Mucosa of descending colon (tissue), 3 donors: ENCODE data around the gene PNPLA2. TPM values are rescaled to one million over a fixed set of nuclear protein-coding genes. Genes with fewer than 3 reads are reported as not detected.

Source experiments
- ATAC-seq: fragments of 200-7000 bp; cut with Tn5 transposase; one replicate; pipeline ENCODE4 v1.9.1; 2020; ENCODE audit warnings: mild to moderate bottlenecking, moderate library complexity
- DNase-seq, 3 donors: peaks; one replicate each; pipeline ENCODE4 v3.0.0-alpha.2; 2020
- H3K36me3 ChIP-seq: fragments of 200-600 bp; one replicate; pipeline ENCODE4 v1.8.0; 2021; ENCODE audit warnings: low read depth, mild to moderate bottlenecking
- H3K4me1 ChIP-seq: fragments of 200-600 bp; one replicate; pipeline ENCODE4 v1.8.0; 2021; ENCODE audit warnings: low read depth, mild to moderate bottlenecking
- H3K4me3 ChIP-seq: fragments of 200-600 bp; one replicate; pipeline ENCODE4 v1.8.0; 2021; ENCODE audit warnings: mild to moderate bottlenecking
- H3K9me3 ChIP-seq: fragments of 200-600 bp; one replicate; pipeline ENCODE4 v1.8.0; 2021; ENCODE audit warnings: mild to moderate bottlenecking
- intact Hi-C, 2 donors: fragments of 100-400 bp; cut with DNase I in 1 of 2; cut with micrococcal nuclease in 1 of 2; formaldehyde crosslinking; loops; one replicate each; pipeline versions ENCODE4 v1.11.0 to v1.11.1; 2022; cut with DNase I, micrococcal nuclease
- total RNA-seq, 3 donors: library from RNA; stranded (reverse); fragmentation: NEBNext Ultra II Directional in 2 of 3; extraction: Animal tissue kit (Norgen Biotek cat#: 25700) in 2 of 3; gene quantifications; one replicate each; pipeline versions ENCODE4 v1.2.1 to v1.2.4, GENCODE V29; 2021 to 2023
- TF ChIP-seq, protein P1 (sequence below): fragments of 200-600 bp; IDR thresholded peaks from one replicate; pipeline ENCODE4 v1.8.0; 2022; ENCODE audit warnings: antibody characterized with exemption, mild to moderate bottlenecking
- donor health status: DM: no; HTN: no; CAD: no; lungs with moderate emphysema.
- donor health status: DM: no; HTN: no; CAD: no.
- donor health status: DM: no; HTN: yes; CAD: no.

Gene PNPLA2
- total RNA-seq, 3 donors from 2014 or later, result 138 to 253 (median 167) TPM

DNA sequence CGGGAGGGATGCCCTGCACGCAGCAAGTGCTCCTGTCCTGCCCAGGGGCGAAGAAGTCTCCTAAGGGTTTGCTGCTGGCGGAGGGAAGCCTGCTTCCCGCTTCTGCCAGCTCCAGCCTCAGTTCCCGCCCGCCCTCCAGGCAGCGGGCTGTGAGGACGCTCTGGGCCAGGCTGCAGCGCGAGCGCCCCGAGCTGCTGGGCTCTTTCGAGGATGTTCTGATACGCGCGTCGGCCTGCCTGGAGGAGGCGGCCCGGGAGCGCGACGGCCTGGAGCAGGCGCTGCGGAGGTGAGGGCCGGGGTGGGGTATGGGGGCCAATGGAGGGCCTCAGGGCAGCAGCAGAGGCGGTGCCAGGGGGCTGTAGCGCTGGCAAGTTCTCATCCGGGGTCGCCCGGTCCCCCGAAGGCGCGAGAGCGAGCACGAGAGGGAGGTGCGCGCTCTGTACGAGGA, 11.2 kb downstream of the PNPLA2 start:
- DNase-seq, result no peak
- H3K36me3 ChIP-seq, result no peaks in the 10 kb centered on the region
- intact Hi-C loops, result no loop called here
- no peak for ATAC-seq
- no peaks in the 10 kb centered on the region for H3K9me3 ChIP-seq
- H3K4me1 ChIP-seq, result peaks cover 68% of the 10 kb centered on the region
- TF ChIP-seq, protein P1, sequence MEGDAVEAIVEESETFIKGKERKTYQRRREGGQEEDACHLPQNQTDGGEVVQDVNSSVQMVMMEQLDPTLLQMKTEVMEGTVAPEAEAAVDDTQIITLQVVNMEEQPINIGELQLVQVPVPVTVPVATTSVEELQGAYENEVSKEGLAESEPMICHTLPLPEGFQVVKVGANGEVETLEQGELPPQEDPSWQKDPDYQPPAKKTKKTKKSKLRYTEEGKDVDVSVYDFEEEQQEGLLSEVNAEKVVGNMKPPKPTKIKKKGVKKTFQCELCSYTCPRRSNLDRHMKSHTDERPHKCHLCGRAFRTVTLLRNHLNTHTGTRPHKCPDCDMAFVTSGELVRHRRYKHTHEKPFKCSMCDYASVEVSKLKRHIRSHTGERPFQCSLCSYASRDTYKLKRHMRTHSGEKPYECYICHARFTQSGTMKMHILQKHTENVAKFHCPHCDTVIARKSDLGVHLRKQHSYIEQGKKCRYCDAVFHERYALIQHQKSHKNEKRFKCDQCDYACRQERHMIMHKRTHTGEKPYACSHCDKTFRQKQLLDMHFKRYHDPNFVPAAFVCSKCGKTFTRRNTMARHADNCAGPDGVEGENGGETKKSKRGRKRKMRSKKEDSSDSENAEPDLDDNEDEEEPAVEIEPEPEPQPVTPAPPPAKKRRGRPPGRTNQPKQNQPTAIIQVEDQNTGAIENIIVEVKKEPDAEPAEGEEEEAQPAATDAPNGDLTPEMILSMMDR, result no peak
- H3K4me3 ChIP-seq, result no peak overlapping the region

DNA sequence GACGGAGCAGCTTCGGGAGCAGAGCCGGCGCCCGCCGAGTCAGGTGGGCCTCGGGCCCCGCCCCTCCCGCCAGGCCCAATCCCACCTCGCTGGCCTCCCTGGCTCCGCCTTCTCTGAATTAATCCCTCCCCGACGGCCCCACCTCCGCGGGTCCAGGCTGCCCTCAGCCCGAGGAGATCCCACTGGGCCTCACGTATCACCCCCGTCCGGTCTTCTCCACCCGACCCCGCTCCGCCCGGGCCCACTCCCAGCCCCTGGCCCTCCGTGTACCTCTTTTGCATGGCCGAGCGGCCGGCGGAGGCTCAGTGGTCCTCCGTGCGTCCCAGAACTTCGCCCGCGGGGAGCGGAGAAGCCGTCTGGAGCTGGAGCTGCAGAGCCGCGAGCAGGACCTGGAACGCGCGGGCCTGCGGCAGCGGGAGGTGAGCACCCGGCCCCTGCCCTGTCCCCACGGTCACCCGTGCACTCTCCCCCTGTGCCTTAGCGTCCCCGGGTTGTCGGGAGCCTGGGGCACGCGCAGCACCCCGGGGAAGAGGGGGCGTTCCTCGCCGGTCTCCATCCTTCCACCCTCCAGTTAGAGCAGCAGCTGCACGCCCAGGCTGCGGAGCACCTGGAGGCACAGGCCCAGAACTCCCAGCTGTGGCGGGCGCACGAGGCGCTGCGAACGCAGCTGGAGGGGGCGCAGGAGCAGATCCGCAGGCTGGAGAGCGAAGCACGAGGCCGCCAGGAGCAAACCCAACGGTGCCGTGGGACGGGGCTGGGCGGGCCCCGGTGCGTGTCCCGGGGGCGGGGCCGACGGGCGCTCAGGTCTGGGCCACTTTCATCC, 11.8 kb downstream of the PNPLA2 start:
- ATAC-seq (no peak), DNase-seq (peak; percentile 79 to 91 (median 83))

DNA sequence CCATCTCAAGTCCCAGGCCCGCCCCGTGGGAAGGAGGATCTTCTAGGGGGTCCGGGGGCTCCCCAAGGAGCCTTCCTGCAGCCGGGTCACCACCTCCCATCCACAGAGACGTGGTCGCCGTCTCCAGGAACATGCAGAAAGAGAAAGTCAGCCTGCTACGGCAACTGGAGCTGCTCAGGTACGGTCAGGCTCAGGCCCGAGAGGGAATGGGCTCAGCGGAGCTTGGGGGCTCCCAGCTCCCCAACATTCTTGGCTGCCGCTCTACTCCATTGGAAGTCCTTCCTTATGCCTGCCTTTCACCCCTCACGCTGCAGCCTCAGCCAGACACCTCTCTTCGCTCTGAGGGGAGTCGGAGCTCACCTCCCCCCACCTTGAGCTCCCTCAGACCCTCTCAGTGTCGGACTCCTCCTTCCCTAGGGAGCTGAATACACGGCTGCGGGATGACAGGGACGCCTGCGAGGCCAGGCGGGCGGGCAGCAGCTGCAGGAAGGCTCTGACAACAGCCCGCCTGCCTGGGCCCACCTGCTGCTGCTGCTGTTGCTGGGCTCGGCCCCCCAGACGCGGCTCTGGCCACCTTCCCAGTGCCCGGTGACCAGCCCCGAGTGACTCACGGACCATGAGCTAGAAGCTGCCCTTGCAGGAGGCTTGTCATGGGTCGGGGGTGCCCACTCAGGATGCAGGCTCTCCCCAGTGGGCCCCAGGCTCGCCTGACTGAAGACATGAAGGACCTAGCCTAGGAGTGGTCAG, 12.6 kb downstream of the PNPLA2 start:
- ATAC-seq, result no peak
- intact Hi-C loops, result no loop called here
- no peak overlapping the region for H3K4me3 ChIP-seq
- no peaks in the 10 kb centered on the region for H3K9me3 ChIP-seq
- peak in 2 of 3 donors; percentile 50 to 63 for DNase-seq
- no peaks in the 10 kb centered on the region for H3K36me3 ChIP-seq
- peaks cover 58% of the 10 kb centered on the region for H3K4me1 ChIP-seq
- TF ChIP-seq, protein P1, result no peak

More for the DNA sequence above, 11.8 kb downstream of the PNPLA2 start:
- intact Hi-C loops, result no loop called here
- H3K4me3 ChIP-seq, result no peak overlapping the region
- H3K36me3 ChIP-seq, result no peaks in the 10 kb centered on the region
- peaks cover 65% of the 10 kb centered on the region for H3K4me1 ChIP-seq
- no peaks in the 10 kb centered on the region for H3K9me3 ChIP-seq
- TF ChIP-seq, protein P1, result no peak

DNA sequence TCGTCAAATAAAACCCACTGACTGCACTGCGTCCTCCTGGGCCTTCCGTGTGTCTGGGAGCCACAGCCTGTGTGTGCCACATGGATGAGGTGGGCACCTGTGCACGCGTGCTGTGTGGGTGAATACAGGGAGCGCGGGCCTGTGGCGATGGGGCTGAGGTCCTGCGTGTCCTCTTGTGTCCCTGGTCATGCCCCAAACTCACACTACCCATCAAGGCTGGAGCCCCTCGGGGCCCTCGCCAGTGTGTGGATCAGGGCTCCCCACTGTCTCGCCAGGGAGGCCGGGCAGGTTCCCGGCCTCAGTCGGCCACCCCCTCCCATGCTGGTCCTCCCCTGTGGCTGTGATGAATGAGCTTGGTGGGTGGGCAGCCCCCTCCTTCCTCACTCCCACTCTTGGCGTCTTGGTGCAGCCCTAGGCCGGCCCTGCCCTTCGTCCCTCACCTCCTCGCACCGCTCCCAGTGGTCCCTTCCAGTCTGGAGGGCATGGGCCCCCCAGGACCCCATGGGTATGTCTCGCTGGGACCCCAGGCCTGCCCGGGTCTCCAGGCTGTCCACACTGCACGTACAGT, 13.3 kb downstream of the PNPLA2 start:
- TF ChIP-seq, protein P1, result no peak
- intact Hi-C loops, result no loop called here
- H3K36me3 ChIP-seq, result no peaks in the 10 kb centered on the region
- DNase-seq (peak in 1 of 3 donors; percentile 66), ATAC-seq (no peak)
- no peaks in the 10 kb centered on the region for H3K9me3 ChIP-seq
- H3K4me3 ChIP-seq, result no peak overlapping the region
- peaks cover 52% of the 10 kb centered on the region for H3K4me1 ChIP-seq

DNA sequence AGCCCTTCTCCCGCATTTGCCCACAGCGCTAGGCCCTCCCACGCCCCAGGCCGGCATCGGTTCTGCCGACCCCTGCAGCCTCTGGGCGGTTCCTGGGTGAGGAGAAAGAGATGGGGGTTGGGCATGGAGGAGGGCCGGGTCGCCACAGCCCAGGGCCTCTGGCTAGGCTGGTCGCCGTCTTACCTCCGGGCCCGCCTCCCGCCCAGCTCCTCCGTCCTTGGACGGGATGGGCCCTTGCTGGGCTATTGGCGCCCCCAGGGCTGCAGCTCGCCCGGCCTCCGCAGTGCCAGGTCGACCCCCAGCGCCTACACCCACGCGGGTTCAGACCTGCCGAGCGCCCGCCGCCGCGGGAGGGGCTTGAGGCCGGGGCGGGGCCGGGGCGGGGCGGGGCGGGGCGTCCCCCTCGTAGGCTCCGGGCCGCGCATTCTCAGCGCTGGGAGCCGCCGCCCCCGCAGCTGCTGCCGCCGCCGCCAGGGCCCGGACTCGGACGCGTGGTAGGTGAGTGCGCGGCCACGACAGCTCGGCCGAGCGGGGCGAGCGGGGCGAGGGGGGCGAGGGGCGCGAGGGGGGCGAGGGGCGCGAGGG, 13.9 kb downstream of the PNPLA2 start, which contains the start of gene CD151:
Gene CD151, plus strand, starts transcription at position 424 of the 585 bp plus-strand sequence. CDS start 3,118 bp downstream, outside the sequence.
- Histone ChIP-seq H3K36me3 (no peaks in the 10 kb centered on the region), H3K9me3 (no peaks in the 10 kb centered on the region), H3K4me1 (peaks cover 54% of the 10 kb centered on the region), H3K4me3 (peak within 1 kb of the TSS; percentile 46)
- DNase-seq, result peak; percentile 70 to 80 (median 78)
- TF ChIP-seq, protein P1, result no peak
- intact Hi-C loops, result no loop called here
- ATAC-seq, result peak; percentile 58
